GM19395 (cell line): ENCODE data around the gene SYT13.

ENCODE experiments used
- ATAC-seq: cut with Tn5 transposase; IDR thresholded peaks from one replicate; pipeline ENCODE4 v1.9.1; 2021; ENCODE audit warnings: mild to moderate bottlenecking, moderate library complexity; ENCODE audit not compliant: unreplicated experiment

SYT13 gene

GRCh38 chr11:45275828-45276227 lies 10.3 kb downstream of the SYT13 start:
- ATAC-seq: no peak

GRCh38 chr11:45274206-45274605 lies 11.9 kb downstream of the SYT13 start:
- ATAC-seq: no peak

- no peak for ATAC-seq
These were observed 12.6 kb downstream of the SYT13 start for GRCh38 chr11:45273509-45273908.

- ATAC-seq: no peak
These were observed 13.4 kb downstream of the SYT13 start for GRCh38 chr11:45272701-45273100.

GRCh38 chr11:45270946-45271716 lies 15.0 kb downstream of the SYT13 start:
- no peak for ATAC-seq

GRCh38 chr11:45269678-45270077 lies 16.5 kb downstream of the SYT13 start:
- ATAC-seq: no peak

- ATAC-seq: no peak
These were observed 18.4 kb downstream of the SYT13 start for GRCh38 chr11:45267652-45268299.

GRCh38 chr11:45267052-45267451 lies 19.1 kb downstream of the SYT13 start:
- ATAC-seq: no peak

- ATAC-seq: no peak
These were observed 19.5 kb downstream of the SYT13 start for GRCh38 chr11:45266676-45267020.

GRCh38 chr11:45265969-45266675 lies 20.0 kb downstream of the SYT13 start:
- no peak for ATAC-seq

GRCh38 chr11:45264839-45265515 lies 21.2 kb downstream of the SYT13 start:
- no peak for ATAC-seq

GRCh38 chr11:45263773-45264172 lies 22.4 kb downstream of the SYT13 start:
- no peak for ATAC-seq

- ATAC-seq: no peak
These were observed 23.2 kb downstream of the SYT13 start for GRCh38 chr11:45262900-45263299.

GRCh38 chr11:45260071-45260470 lies 26.1 kb downstream of the SYT13 start:
- no peak for ATAC-seq

GRCh38 chr11:45259592-45259991 lies 26.5 kb downstream of the SYT13 start:
- no peak for ATAC-seq

GRCh38 chr11:45258982-45259530 lies 27.1 kb downstream of the SYT13 start:
- no peak for ATAC-seq

GRCh38 chr11:45254070-45254469 lies 32.1 kb downstream of the SYT13 start:
- ATAC-seq: no peak

- no peak for ATAC-seq
These were observed 32.5 kb downstream of the SYT13 start for GRCh38 chr11:45253640-45254039.

- no peak for ATAC-seq
These were observed 33.3 kb downstream of the SYT13 start for GRCh38 chr11:45252877-45253276.

GRCh38 chr11:45252134-45252856 lies 33.8 kb downstream of the SYT13 start:
- no peak for ATAC-seq
